Germinal center (tissue), 1 donor: ENCODE measurements around the gene IL26.

Source experiments
- DNase-seq: peaks from one replicate; pipeline ENCODE4 v3.0.0; 2012; ENCODE audit warnings: mixed read lengths, low spot score

The IL26 gene

GRCh38 chr12:68154779-68155178 lies 70.8 kb downstream of the IL26 start:
- DNase-seq: no peak
